CD14-positive monocyte (primary cell): Measurements from ENCODE around the gene IL4R. TPM values are rescaled to one million over a fixed set of nuclear protein-coding genes. Genes with fewer than 3 reads are reported as not detected.
A peak's percentile ranks its signal among the peaks of the same experiment; 100 is the strongest.

ENCODE experiments used
- DNase-seq, 3 donors: peaks; one replicate each; pipeline ENCODE4 v3.0.0-alpha.2; 2011 to 2022
- H2AFZ ChIP-seq: 2 replicates; pipeline ENCODE4 v1.6.0; 2012; ENCODE audit warnings: mild to moderate bottlenecking, low read depth, low read length, inconsistent platforms; ENCODE audit not compliant: insufficient read depth, poor library complexity, severe bottlenecking
- H3K27ac ChIP-seq, 2 donors: 1 replicate in 1 of 2; 2 replicates in 1 of 2; pipeline ENCODE4 v1.5.1; 2012 to 2013; ENCODE audit warnings: low read length in 2 of 2, control low read depth in 1 of 2, inconsistent platforms in 1 of 2, low read depth in 1 of 2, mild to moderate bottlenecking in 1 of 2
- H3K27me3 ChIP-seq, 2 donors: one replicate each; pipeline versions ENCODE4 v1.6.0 to v1.6.1; 2011 to 2013; ENCODE audit warnings: low read length in 2 of 2; ENCODE audit not compliant: control insufficient read depth in 2 of 2, insufficient read depth in 2 of 2
- H3K36me3 ChIP-seq, 2 donors: replicated peaks in 1 of 2; 1 replicate in 1 of 2; 2 replicates in 1 of 2; pipeline versions ENCODE4 v1.5.1 to v1.6.1; 2012 to 2013; ENCODE audit warnings: low read length in 2 of 2, control low read depth in 1 of 2, inconsistent platforms in 1 of 2, mild to moderate bottlenecking in 1 of 2; ENCODE audit not compliant: insufficient read depth in 2 of 2, control insufficient read depth in 1 of 2
- H3K4me1 ChIP-seq, 2 donors: 1 replicate in 1 of 2; 2 replicates in 1 of 2; pipeline versions ENCODE4 v1.5.1 to v1.6.1; 2012 to 2013; ENCODE audit warnings: low read length in 2 of 2, control low read depth in 1 of 2, inconsistent platforms in 1 of 2, mild to moderate bottlenecking in 1 of 2, moderate library complexity in 1 of 2; ENCODE audit not compliant: insufficient read depth in 2 of 2, control insufficient read depth in 1 of 2
- H3K4me2 ChIP-seq: replicated peaks from 2 replicates; pipeline ENCODE3; 2012; ENCODE audit warnings: low read length, moderate library complexity, mild to moderate bottlenecking; ENCODE audit not compliant: poor library complexity, severe bottlenecking; ENCODE audit errors: extremely low read depth
- H3K4me3 ChIP-seq, 3 experiments: fragments of 200-600 bp in 1 of 3; sonication (generic) in 1 of 3; replicated peaks in 1 of 3; 1 replicate in 2 of 3; 2 replicates in 1 of 3; pipeline ENCODE4 v1.5.1; 2011 to 2013; ENCODE audit warnings: low read length in 3 of 3, mild to moderate bottlenecking in 3 of 3, control low read depth in 2 of 3, low read depth in 2 of 3, inconsistent platforms in 1 of 3, moderate library complexity in 1 of 3
- H3K79me2 ChIP-seq: 2 replicates; pipeline ENCODE4 v1.6.0; 2012; ENCODE audit warnings: mild to moderate bottlenecking, control low read depth, inconsistent platforms, low read length, moderate library complexity; ENCODE audit not compliant: insufficient read depth
- H3K9ac ChIP-seq: 2 replicates; pipeline ENCODE4 v1.6.0; 2017; ENCODE audit warnings: low read length, mild to moderate bottlenecking; ENCODE audit not compliant: insufficient read depth, poor library complexity, severe bottlenecking
- H3K9me3 ChIP-seq, 2 donors: replicated peaks in 1 of 2; 1 replicate in 1 of 2; 2 replicates in 1 of 2; pipeline versions ENCODE4 v1.5.1 to v1.6.1; 2012 to 2013; ENCODE audit warnings: low read length in 2 of 2, control low read depth in 1 of 2; ENCODE audit not compliant: control insufficient read depth in 1 of 2, insufficient read depth in 1 of 2
- H4K20me1 ChIP-seq: 2 replicates; pipeline ENCODE4 v1.6.0; 2012; ENCODE audit warnings: mild to moderate bottlenecking, low read length, control low read depth, moderate library complexity; ENCODE audit not compliant: insufficient read depth
- H3K27ac Mint-ChIP-seq, 7 donors: one replicate each; pipeline ENCODE4 v1.8.0; 2020; ENCODE audit warnings: mild to moderate bottlenecking in 7 of 7, mixed read lengths in 7 of 7, moderate library complexity in 6 of 7, inconsistent platforms in 2 of 7
- H3K27me3 Mint-ChIP-seq, 3 donors: one replicate each; pipeline ENCODE4 v1.8.0; 2021 to 2022; ENCODE audit warnings: low read depth in 3 of 3, mild to moderate bottlenecking in 3 of 3, mixed read lengths in 3 of 3, moderate library complexity in 3 of 3, inconsistent platforms in 1 of 3
- H3K36me3 Mint-ChIP-seq, 2 donors: one replicate each; pipeline ENCODE4 v1.8.0; 2020; ENCODE audit warnings: mixed read lengths in 2 of 2, inconsistent platforms in 1 of 2, mild to moderate bottlenecking in 1 of 2
- H3K4me1 Mint-ChIP-seq: one replicate; pipeline ENCODE4 v1.8.0; 2020; ENCODE audit warnings: mild to moderate bottlenecking, mixed read lengths
- H3K4me3 Mint-ChIP-seq, 2 donors: one replicate each; pipeline ENCODE4 v1.8.0; 2020; ENCODE audit warnings: mild to moderate bottlenecking in 2 of 2, mixed read lengths in 2 of 2, moderate library complexity in 1 of 2
- H3K9me3 Mint-ChIP-seq, 7 donors: one replicate each; pipeline ENCODE4 v1.8.0; 2020 to 2022; ENCODE audit warnings: mixed read lengths in 7 of 7, mild to moderate bottlenecking in 6 of 7, moderate library complexity in 6 of 7, inconsistent platforms in 2 of 7
- CTCF ChIP-seq: fragments of 200-600 bp; IDR thresholded peaks from one replicate; pipeline ENCODE4 v1.8.0; 2022; ENCODE audit warnings: antibody characterized with exemption, mild to moderate bottlenecking
- whole genome bisulfite sequencing: methylation state at CpG from one replicate; pipeline ENCODE4 v1.1.5; 2013; ENCODE audit warnings: missing lambda C conversion rate; ENCODE audit not compliant: insufficient coverage; 5-methylcytosine and 5-hydroxymethylcytosine counted together
- intact Hi-C, 2 donors: fragments of 100-400 bp; cut with micrococcal nuclease; formaldehyde crosslinking; loops; one replicate each; pipeline versions ENCODE4 v1.15.0 to v1.15.1; 2023
- polyA plus RNA-seq, 3 donors: library from polyadenylated mRNA; depleted of rRNA in 1 of 3; unstranded in 2 of 3; stranded (reverse) in 1 of 3; fragments of 300-500 nt in 2 of 3; fragments of >200 nt in 1 of 3; fragmentation: Illumina TruSeq in 2 of 3; gene quantifications; 1 replicate in 2 of 3; 2 replicates in 1 of 3; pipeline ENCODE4 v1.2.3, GENCODE V29; 2012 to 2021

IL4R gene
- polyA plus RNA-seq, 3 donors, result 25.1 to 80.4 (median 35.6) TPM

GRCh38 chr16:27389272-27389961 is 75.6 kb downstream of the IL4R start:
- no peak overlapping the region for H2AFZ ChIP-seq
- H3K36me3 ChIP-seq, result no peaks in the 10 kb centered on the region
- H4K20me1 ChIP-seq, result no peaks in the 10 kb centered on the region
- WGBS, result 57% methylated on average over 3 of the region's 8 CpGs
- peaks cover 0 to 3% (median 1%) of the 10 kb centered on the region in 3 donors for H3K27me3 Mint-ChIP-seq
- no peak overlapping the region for H3K4me2 ChIP-seq
- H3K9me3 Mint-ChIP-seq, result peaks cover 12 to 23% (median 16%) of the 10 kb centered on the region in 7 donors
- H3K4me1 ChIP-seq, result peaks cover 27 to 35% of the 10 kb centered on the region in 2 donors
- peak overlapping the region; percentile 15 to 78 (median 52) for H3K27ac Mint-ChIP-seq
- H3K9me3 ChIP-seq, result peaks cover 3 to 5% of the 10 kb centered on the region in 2 donors
- peaks cover 25% of the 10 kb centered on the region for H3K4me1 Mint-ChIP-seq
- H3K9ac ChIP-seq, result no peak overlapping the region
- H3K36me3 Mint-ChIP-seq, result peaks cover 0 to 4% of the 10 kb centered on the region in 2 donors
- intact Hi-C loops, result no loop called here
- no peak overlapping the region for H3K4me3 ChIP-seq
- no peaks in the 10 kb centered on the region for H3K79me2 ChIP-seq
- H3K4me3 Mint-ChIP-seq, result no peak overlapping the region
- no peak for TF ChIP-seq CTCF
- H3K27me3 ChIP-seq, result no peaks in the 10 kb centered on the region
- peak overlapping the region in 1 of 2 donors; percentile 63 for H3K27ac ChIP-seq
- DNase-seq, result peak in 2 of 3 donors; percentile 7 to 51

GRCh38 chr16:27390151-27390550 is 76.4 kb downstream of the IL4R start:
- Mint-ChIP-seq H3K27ac (no peak overlapping the region), H3K4me1 (peaks cover 24% of the 10 kb centered on the region)

More at GRCh38 chr16:27390151-27390550, 76.4 kb downstream of the IL4R start:
- H3K27me3 Mint-ChIP-seq, result peaks cover 0 to 1% (median 0%) of the 10 kb centered on the region in 3 donors
- Histone ChIP-seq H2AFZ (no peak overlapping the region), H3K9ac (no peak overlapping the region), H4K20me1 (no peaks in the 10 kb centered on the region), H3K4me3 (no peak overlapping the region), H3K9me3 (peaks cover 3 to 5% of the 10 kb centered on the region in 2 donors), H3K4me1 (peaks cover 21 to 30% of the 10 kb centered on the region in 2 donors), H3K4me2 (no peak overlapping the region), H3K27me3 (no peaks in the 10 kb centered on the region), H3K79me2 (no peaks in the 10 kb centered on the region), H3K27ac (peak overlapping the region in 1 of 2 donors; percentile 63), H3K36me3 (no peaks in the 10 kb centered on the region)
- no peak overlapping the region for H3K4me3 Mint-ChIP-seq
- no peak for TF ChIP-seq CTCF
- peaks cover 13 to 25% (median 19%) of the 10 kb centered on the region in 7 donors for H3K9me3 Mint-ChIP-seq
- intact Hi-C loops, result no loop called here
- peak in 2 of 3 donors; percentile 44 to 63 for DNase-seq
- peaks cover 0 to 3% of the 10 kb centered on the region in 2 donors for H3K36me3 Mint-ChIP-seq
